Omental fat pad (tissue), 4 donors: ENCODE results near the gene TCEA2. TPM values are rescaled to one million over a fixed set of nuclear protein-coding genes. Genes with fewer than 3 reads are reported as not detected.
A peak's percentile ranks its signal among the peaks of the same experiment; 100 is the strongest.
"Not testable (repeated sequence)": the region's sequence is repeated elsewhere in the genome, so short reads cannot be mapped to it uniquely, and the experiment has no call there.

Source experiments
- ATAC-seq: fragments of 150-250 bp; one replicate; pipeline ENCODE4 v1.9.1; 2016; ENCODE audit warnings: mild to moderate bottlenecking, moderate library complexity; ENCODE audit not compliant: low FRiP score
- DNase-seq: peaks from one replicate; pipeline ENCODE4 v3.0.0-alpha.2; 2019; ENCODE audit warnings: low spot score
- CTCF ChIP-seq, 3 donors: fragments of 450-650 bp; IDR thresholded peaks; one replicate each; pipeline ENCODE4 v1.5.1; 2016 to 2017; ENCODE audit warnings: antibody characterized with exemption in 3 of 3, mild to moderate bottlenecking in 3 of 3, moderate library complexity in 2 of 3
- total RNA-seq, 4 donors: library from RNA; depleted of rRNA; stranded (reverse); fragments of >200 nt; gene quantifications; one replicate each; pipeline ENCODE4 v1.1.0, GENCODE V29; 2016

TCEA2 gene
- total RNA-seq, 4 donors from 2014 or later, result 20.5 to 34.8 (median 23.4) TPM

- ATAC-seq (no peak), DNase-seq (no peak)
- no peak for TF ChIP-seq CTCF (IDR thresholded peaks at IDR 0.05)
Observed at GRCh38 chr20:64113796-64114355, 50.9 kb downstream of the TCEA2 start.

- DNase-seq (peak; percentile 14), ATAC-seq (no peak)
- no peak for TF ChIP-seq CTCF (IDR thresholded peaks at IDR 0.05)
Observed at GRCh38 chr20:64114356-64114971, 51.5 kb downstream of the TCEA2 start.

- no peak for TF ChIP-seq CTCF (IDR thresholded peaks at IDR 0.05)
- ATAC-seq (no peak), DNase-seq (no peak)
Observed at GRCh38 chr20:64115171-64115911, 52.3 kb downstream of the TCEA2 start.

- ATAC-seq (no peak), DNase-seq (peak; percentile 13)
- no peak for TF ChIP-seq CTCF (IDR thresholded peaks at IDR 0.05)
Observed at GRCh38 chr20:64116016-64116415, 53.0 kb downstream of the TCEA2 start.

- DNase-seq, result peak; percentile 10
- ATAC-seq, result no peak
- no peak for TF ChIP-seq CTCF (IDR thresholded peaks at IDR 0.05)
Observed at GRCh38 chr20:64116541-64117431, 53.8 kb downstream of the TCEA2 start.

- not testable (repeated sequence) for DNase-seq, ATAC-seq
Observed at GRCh38 chr20:64117432-64117777, 54.4 kb downstream of the TCEA2 start.

GRCh38 chr20:64119301-64119680 lies 56.3 kb downstream of the TCEA2 start:
- no peak for DNase-seq
- TF ChIP-seq CTCF (IDR thresholded peaks at IDR 0.05), result no peak
- ATAC-seq, result no peak
